GM20431 (cell line): Measurements from ENCODE around the gene PCDH7.

Source experiments
- in situ Hi-C: fragments of 300-500 bp; cut with MseI, MboI; formaldehyde crosslinking; loops from one replicate; pipeline ENCODE4 v1.15.0; 2020; ENCODE audit warnings: low sequenced_read_pairs; ENCODE audit not compliant: unreplicated experiment

The PCDH7 gene

GRCh38 chr4:30724247-30724646 is 4.1 kb downstream of the PCDH7 start:
- in situ Hi-C loops, result no loop called here

- in situ Hi-C loops, result no loop called here
Observed at GRCh38 chr4:30725562-30725961, 5.4 kb downstream of the PCDH7 start.

GRCh38 chr4:30726090-30726675 is 6.0 kb downstream of the PCDH7 start:
- in situ Hi-C loops, result no loop called here

GRCh38 chr4:30727409-30727808 is 7.2 kb downstream of the PCDH7 start:
- in situ Hi-C loops, result no loop called here

- in situ Hi-C loops, result no loop called here
Observed at GRCh38 chr4:30728311-30728710, 8.1 kb downstream of the PCDH7 start.

GRCh38 chr4:30743897-30744296 is 23.7 kb downstream of the PCDH7 start:
- in situ Hi-C loops, result no loop called here

GRCh38 chr4:30744386-30744785 is 24.2 kb downstream of the PCDH7 start:
- in situ Hi-C loops, result no loop called here

- in situ Hi-C loops, result no loop called here
Observed at GRCh38 chr4:30744957-30745640, 24.9 kb downstream of the PCDH7 start.

- in situ Hi-C loops, result no loop called here
Observed at GRCh38 chr4:30746735-30747134, 26.6 kb downstream of the PCDH7 start.

- in situ Hi-C loops, result no loop called here
Observed at GRCh38 chr4:30753316-30753715, 33.1 kb downstream of the PCDH7 start.

- in situ Hi-C loops, result no loop called here
Observed at GRCh38 chr4:30754021-30754420, 33.9 kb downstream of the PCDH7 start.

GRCh38 chr4:30755346-30755745 is 35.2 kb downstream of the PCDH7 start:
- in situ Hi-C loops, result no loop called here

- in situ Hi-C loops, result no loop called here
Observed at GRCh38 chr4:30756553-30756952, 36.4 kb downstream of the PCDH7 start.

GRCh38 chr4:30757357-30757756 is 37.2 kb downstream of the PCDH7 start:
- in situ Hi-C loops, result no loop called here

GRCh38 chr4:30760551-30760950 is 40.4 kb downstream of the PCDH7 start:
- in situ Hi-C loops, result no loop called here

- in situ Hi-C loops, result no loop called here
Observed at GRCh38 chr4:30763321-30763727, 43.2 kb downstream of the PCDH7 start.

- in situ Hi-C loops, result no loop called here
Observed at GRCh38 chr4:30765022-30765421, 44.9 kb downstream of the PCDH7 start.

- in situ Hi-C loops, result no loop called here
Observed at GRCh38 chr4:30767147-30767845, 47.1 kb downstream of the PCDH7 start.

- in situ Hi-C loops, result no loop called here
Observed at GRCh38 chr4:30768277-30768676, 48.1 kb downstream of the PCDH7 start.

GRCh38 chr4:30769093-30769492 is 48.9 kb downstream of the PCDH7 start:
- in situ Hi-C loops, result no loop called here

GRCh38 chr4:30770049-30770549 is 49.9 kb downstream of the PCDH7 start:
- in situ Hi-C loops, result no loop called here
